CD4-positive, alpha-beta T cell treated with Interleukin-1 beta for 1 hour (primary cell): ENCODE results near the gene SIK3.
A peak's percentile ranks its signal among the peaks of the same experiment; 100 is the strongest.

ENCODE experiments used
- DNase-seq, 2 donors: peaks; one replicate each; pipeline ENCODE4 v3.0.0-alpha.2; 2020 to 2022

SIK3 gene

GRCh38 chr11:116927163-116927974 lies 170.9 kb downstream of the SIK3 start:
- DNase-seq = peak; percentile 74 to 77

GRCh38 chr11:116925050-116925449 lies 173.2 kb downstream of the SIK3 start:
- peak; percentile 60 to 70 for DNase-seq

GRCh38 chr11:116918925-116919655 lies 179.1 kb downstream of the SIK3 start:
- no peak for DNase-seq

GRCh38 chr11:116917632-116918031 lies 180.6 kb downstream of the SIK3 start:
- DNase-seq = no peak

GRCh38 chr11:116916886-116917285 lies 181.3 kb downstream of the SIK3 start:
- peak in 1 of 2 donors; percentile 4 for DNase-seq

GRCh38 chr11:116916052-116916451 lies 182.2 kb downstream of the SIK3 start:
- no peak for DNase-seq

- no peak for DNase-seq
Measured at GRCh38 chr11:116913000-116913399, 185.2 kb downstream of the SIK3 start.

GRCh38 chr11:116911976-116912734 lies 186.1 kb downstream of the SIK3 start:
- DNase-seq = no peak

GRCh38 chr11:116910847-116911246 lies 187.4 kb downstream of the SIK3 start:
- no peak for DNase-seq

- no peak for DNase-seq
Measured at GRCh38 chr11:116910378-116910777, 187.8 kb downstream of the SIK3 start.

GRCh38 chr11:116909245-116909644 lies 189.0 kb downstream of the SIK3 start:
- DNase-seq = no peak

- no peak for DNase-seq
Measured at GRCh38 chr11:116906479-116906878, 191.7 kb downstream of the SIK3 start.

GRCh38 chr11:116903090-116903489 lies 195.1 kb downstream of the SIK3 start:
- no peak for DNase-seq

- DNase-seq = no peak
Measured at GRCh38 chr11:116901964-116902688, 196.1 kb downstream of the SIK3 start.

- DNase-seq = no peak
Measured at GRCh38 chr11:116901211-116901610, 197.0 kb downstream of the SIK3 start.

GRCh38 chr11:116896211-116896610 lies 202.0 kb downstream of the SIK3 start:
- no peak for DNase-seq

- peak; percentile 22 to 32 for DNase-seq
Measured at GRCh38 chr11:116895048-116895757, 203.0 kb downstream of the SIK3 start.

- no peak for DNase-seq
Measured at GRCh38 chr11:116893906-116894305, 204.3 kb downstream of the SIK3 start.

GRCh38 chr11:116893437-116893836 lies 204.8 kb downstream of the SIK3 start:
- no peak for DNase-seq

- no peak for DNase-seq
Measured at GRCh38 chr11:116892374-116892773, 205.9 kb downstream of the SIK3 start.

GRCh38 chr11:116891746-116892145 lies 206.5 kb downstream of the SIK3 start:
- DNase-seq = no peak

- no peak for DNase-seq
Measured at GRCh38 chr11:116890607-116891006, 207.6 kb downstream of the SIK3 start.
